Activated T-cell treated with anti-CD3 and anti-CD28 coated beads, Interleukin-2, amount 50 U/mL, for 72 hours (primary cell): ENCODE data around the gene RTP3. TPM values are rescaled to one million over a fixed set of nuclear protein-coding genes. Genes with fewer than 3 reads are reported as not detected.
A peak's percentile ranks its signal among the peaks of the same experiment; 100 is the strongest.
"Not testable (repeated sequence)": the region's sequence is repeated elsewhere in the genome, so short reads cannot be mapped to it uniquely, and the experiment has no call there.

Experiments
- ATAC-seq, 2 donors: fragments of 150-1000 bp; cut with Tn5 transposase; replicated peaks in 1 of 2; 2 replicates each; pipeline ENCODE4 v1.10.0; 2021; ENCODE audit warnings: moderate library complexity in 2 of 2, mild to moderate bottlenecking in 1 of 2
- DNase-seq, 2 donors: peaks; one replicate each; pipeline ENCODE4 v3.0.0; 2021 to 2022; ENCODE audit warnings: mixed read lengths in 1 of 2
- H3K27ac Mint-ChIP-seq: one replicate; pipeline ENCODE4 v1.8.0; 2022; ENCODE audit warnings: mild to moderate bottlenecking, moderate library complexity, mixed read lengths
- H3K27me3 Mint-ChIP-seq: one replicate; pipeline ENCODE4 v1.8.0; 2022; ENCODE audit warnings: low read depth, mixed read lengths
- H3K36me3 Mint-ChIP-seq, 2 donors: one replicate each; pipeline ENCODE4 v1.8.0; 2022; ENCODE audit warnings: mixed read lengths in 2 of 2, mild to moderate bottlenecking in 1 of 2; ENCODE audit not compliant: insufficient read depth in 2 of 2
- H3K4me1 Mint-ChIP-seq: one replicate; pipeline ENCODE4 v1.8.0; 2022; ENCODE audit warnings: low read depth, mixed read lengths
- H3K4me3 Mint-ChIP-seq, 2 donors: one replicate each; pipeline ENCODE4 v1.8.0; 2022; ENCODE audit warnings: mild to moderate bottlenecking in 2 of 2, mixed read lengths in 2 of 2, moderate library complexity in 2 of 2
- H3K9me3 Mint-ChIP-seq, 2 donors: one replicate each; pipeline ENCODE4 v1.8.0; 2022; ENCODE audit warnings: mixed read lengths in 2 of 2
- total RNA-seq, 2 donors: library from RNA; stranded (reverse); gene quantifications; one replicate each; pipeline ENCODE4 v1.2.3, GENCODE V29; 2022

RTP3 gene
- total RNA-seq, 2 donors from 2014 or later = not detected

DNA sequence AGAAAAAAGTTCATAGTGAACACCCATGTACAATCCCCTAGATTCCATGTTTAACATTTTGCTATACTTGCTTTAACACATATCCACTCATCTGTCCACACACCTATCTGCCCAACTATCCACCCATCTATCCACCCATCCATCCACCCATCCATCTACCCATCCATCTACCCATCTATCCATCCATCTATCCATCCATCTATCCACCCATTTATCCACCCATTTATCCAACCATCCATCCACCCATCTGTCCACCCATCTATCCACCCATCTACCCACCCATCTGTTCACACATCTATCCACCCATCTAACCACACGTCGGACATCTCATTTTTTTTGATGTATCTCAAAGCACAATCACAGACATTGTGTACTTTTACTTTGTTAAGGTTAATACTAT lies 25.8 kb downstream of the RTP3 start:
- DNase-seq = no peak
- Mint-ChIP-seq H3K36me3 (no peaks in the 10 kb centered on the region), H3K27ac (no peak overlapping the region), H3K4me3 (no peak overlapping the region), H3K27me3 (no peaks in the 10 kb centered on the region), H3K4me1 (peaks cover 8% of the 10 kb centered on the region), H3K9me3 (no peaks in the 10 kb centered on the region)
- ATAC-seq = no peak

DNA sequence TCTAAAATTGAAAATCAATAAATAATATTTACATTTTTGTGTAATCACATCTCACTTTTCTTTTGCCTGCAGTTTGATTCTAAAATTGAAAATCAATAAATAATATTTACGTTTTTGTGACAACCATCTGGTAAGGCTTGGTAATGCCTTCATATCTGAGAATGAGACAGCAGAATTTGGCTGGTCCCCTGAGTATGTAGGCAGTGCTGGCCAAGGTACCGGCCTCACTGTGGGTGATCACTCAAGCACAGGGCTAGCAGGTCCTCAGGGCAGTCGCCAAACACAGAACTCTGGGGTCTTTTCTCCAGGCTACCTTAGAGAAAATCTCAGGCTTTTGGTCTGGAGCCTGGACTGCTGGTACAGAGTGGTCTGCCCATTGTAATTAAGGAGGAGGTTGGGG lies 26.2 kb downstream of the RTP3 start:
- peaks cover 8% of the 10 kb centered on the region for H3K4me1 Mint-ChIP-seq
- ATAC-seq = no peak
- no peak overlapping the region for H3K27ac Mint-ChIP-seq
- no peak overlapping the region for H3K4me3 Mint-ChIP-seq
- DNase-seq = no peak
- no peaks in the 10 kb centered on the region for H3K27me3 Mint-ChIP-seq
- H3K9me3 Mint-ChIP-seq = no peaks in the 10 kb centered on the region
- no peaks in the 10 kb centered on the region for H3K36me3 Mint-ChIP-seq

DNA sequence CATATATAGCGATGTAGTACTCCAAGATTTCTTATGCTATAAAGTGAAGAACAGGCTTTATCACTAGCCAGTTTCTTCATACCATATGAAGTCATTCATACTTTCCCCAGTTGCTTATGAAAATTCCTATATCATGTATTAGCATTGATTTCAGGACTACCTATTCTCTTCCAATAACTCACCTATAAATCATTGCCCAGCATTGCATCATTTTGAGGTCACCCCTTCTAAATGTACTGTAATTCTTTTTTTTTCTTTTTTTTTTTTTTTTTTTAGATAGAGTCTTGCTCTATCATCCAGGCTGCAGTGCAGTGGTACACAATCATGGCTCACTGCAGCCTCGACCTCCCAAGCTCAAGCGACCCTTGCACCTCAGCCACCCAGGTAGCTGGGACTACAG lies 27.1 kb downstream of the RTP3 start:
- peaks cover 8% of the 10 kb centered on the region for H3K4me1 Mint-ChIP-seq
- no peaks in the 10 kb centered on the region for H3K27me3 Mint-ChIP-seq
- H3K36me3 Mint-ChIP-seq = no peaks in the 10 kb centered on the region
- H3K9me3 Mint-ChIP-seq = no peaks in the 10 kb centered on the region
- H3K27ac Mint-ChIP-seq = no peak overlapping the region
- no peak for ATAC-seq
- no peak overlapping the region for H3K4me3 Mint-ChIP-seq
- DNase-seq = no peak

- H3K9me3 Mint-ChIP-seq = no peaks in the 10 kb centered on the region
- no peak overlapping the region for H3K27ac Mint-ChIP-seq
- H3K4me3 Mint-ChIP-seq = no peak overlapping the region
- DNase-seq (no peak), ATAC-seq (no peak)
- no peaks in the 10 kb centered on the region for H3K36me3 Mint-ChIP-seq
- no peaks in the 10 kb centered on the region for H3K27me3 Mint-ChIP-seq
- peaks cover 8% of the 10 kb centered on the region for H3K4me1 Mint-ChIP-seq
Observed at GRCh38 chr3:46527239-46527638, 29.5 kb downstream of the RTP3 start.

GRCh38 chr3:46533091-46533490 lies 35.3 kb downstream of the RTP3 start:
- H3K27ac Mint-ChIP-seq = no peak overlapping the region
- no peak for ATAC-seq

GRCh38 chr3:46535746-46536145 lies 38.0 kb downstream of the RTP3 start:
- ATAC-seq = no peak
- no peak for DNase-seq
- Mint-ChIP-seq H3K4me3 (no peak overlapping the region), H3K36me3 (peaks cover 0 to 1% of the 10 kb centered on the region in 2 donors), H3K4me1 (peaks cover 46% of the 10 kb centered on the region), H3K27me3 (peaks cover 6% of the 10 kb centered on the region), H3K9me3 (no peaks in the 10 kb centered on the region), H3K27ac (no peak overlapping the region)

More at GRCh38 chr3:46533091-46533490, 35.3 kb downstream of the RTP3 start:
- no peaks in the 10 kb centered on the region for H3K36me3 Mint-ChIP-seq
- no peak for DNase-seq
- H3K27me3 Mint-ChIP-seq = peaks cover 6% of the 10 kb centered on the region
- H3K4me3 Mint-ChIP-seq = no peak overlapping the region
- no peaks in the 10 kb centered on the region for H3K9me3 Mint-ChIP-seq
- H3K4me1 Mint-ChIP-seq = peaks cover 19% of the 10 kb centered on the region

DNA sequence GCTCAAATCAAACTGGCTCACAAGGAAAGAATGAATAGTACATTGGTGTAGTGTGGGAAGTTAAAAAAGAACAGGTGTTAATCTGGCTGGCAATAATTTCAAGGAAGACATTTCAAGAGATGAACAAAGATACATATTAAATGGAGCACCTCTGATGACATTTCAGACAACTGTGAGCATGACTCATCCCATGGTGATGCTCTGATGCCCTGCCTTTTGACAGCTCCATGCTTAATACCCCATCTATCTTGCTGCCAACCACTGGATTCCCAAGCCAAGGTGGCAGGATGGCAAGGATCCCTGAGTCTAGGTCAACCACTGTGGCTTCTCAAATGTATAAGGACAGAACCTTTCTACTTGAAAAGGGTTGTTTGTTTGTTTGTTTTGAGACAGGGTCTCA lies 39.0 kb downstream of the RTP3 start:
- DNase-seq (no peak), ATAC-seq (no peak)
- H3K27ac Mint-ChIP-seq = no peak overlapping the region
- peaks cover 0 to 1% of the 10 kb centered on the region in 2 donors for H3K36me3 Mint-ChIP-seq
- peaks cover 6% of the 10 kb centered on the region for H3K27me3 Mint-ChIP-seq
- no peak overlapping the region for H3K4me3 Mint-ChIP-seq
- H3K4me1 Mint-ChIP-seq = peaks cover 47% of the 10 kb centered on the region
- H3K9me3 Mint-ChIP-seq = no peaks in the 10 kb centered on the region

- Mint-ChIP-seq H3K27ac (no peak overlapping the region), H3K9me3 (no peaks in the 10 kb centered on the region), H3K36me3 (peaks cover 0 to 1% of the 10 kb centered on the region in 2 donors), H3K27me3 (peaks cover 6% of the 10 kb centered on the region), H3K4me1 (peaks cover 51% of the 10 kb centered on the region), H3K4me3 (peak overlapping the region in 1 of 2 donors; percentile 8)
- DNase-seq (no peak), ATAC-seq (no peak)
Observed at GRCh38 chr3:46537316-46537715, 39.5 kb downstream of the RTP3 start.

GRCh38 chr3:46537779-46538178 lies 40.0 kb downstream of the RTP3 start:
- peaks cover 0 to 1% of the 10 kb centered on the region in 2 donors for H3K36me3 Mint-ChIP-seq
- ATAC-seq = no peak
- no peak overlapping the region for H3K27ac Mint-ChIP-seq
- H3K4me3 Mint-ChIP-seq = peak overlapping the region; percentile 64 to 89
- H3K27me3 Mint-ChIP-seq = peaks cover 6% of the 10 kb centered on the region
- no peaks in the 10 kb centered on the region for H3K9me3 Mint-ChIP-seq
- DNase-seq = no peak
- H3K4me1 Mint-ChIP-seq = peaks cover 51% of the 10 kb centered on the region

GRCh38 chr3:46538425-46538802 lies 40.6 kb downstream of the RTP3 start:
- not testable (repeated sequence) for DNase-seq, ATAC-seq, H3K9me3 Mint-ChIP-seq, H3K27ac Mint-ChIP-seq, H3K27me3 Mint-ChIP-seq, H3K36me3 Mint-ChIP-seq
- Mint-ChIP-seq H3K4me3 (peak overlapping the region; percentile 64 to 89), H3K4me1 (peaks cover 51% of the 10 kb centered on the region)

- peak; percentile 92 to 93 for ATAC-seq
- peaks cover 0 to 1% of the 10 kb centered on the region in 2 donors for H3K36me3 Mint-ChIP-seq
- H3K27ac Mint-ChIP-seq = peak overlapping the region; percentile 55
- H3K9me3 Mint-ChIP-seq = no peaks in the 10 kb centered on the region
- H3K27me3 Mint-ChIP-seq = peaks cover 6% of the 10 kb centered on the region
- peak; percentile 77 to 78 for DNase-seq
- peak overlapping the region; percentile 64 to 89 for H3K4me3 Mint-ChIP-seq
- peaks cover 51% of the 10 kb centered on the region for H3K4me1 Mint-ChIP-seq
Observed at GRCh38 chr3:46538803-46539442, 41.1 kb downstream of the RTP3 start.

- Mint-ChIP-seq H3K27me3 (peaks cover 6% of the 10 kb centered on the region), H3K4me3 (peak overlapping the region; percentile 64 to 89), H3K36me3 (peaks cover 0 to 1% of the 10 kb centered on the region in 2 donors), H3K4me1 (peaks cover 51% of the 10 kb centered on the region), H3K9me3 (no peaks in the 10 kb centered on the region), H3K27ac (peak overlapping the region; percentile 55)
- DNase-seq = no peak
- no peak for ATAC-seq
Observed at GRCh38 chr3:46539443-46540005, 41.7 kb downstream of the RTP3 start.

GRCh38 chr3:46540550-46540949 lies 42.8 kb downstream of the RTP3 start:
- peaks cover 0 to 1% of the 10 kb centered on the region in 2 donors for H3K36me3 Mint-ChIP-seq
- peaks cover 57% of the 10 kb centered on the region for H3K4me1 Mint-ChIP-seq
- no peak overlapping the region for H3K27ac Mint-ChIP-seq
- H3K27me3 Mint-ChIP-seq = peaks cover 6% of the 10 kb centered on the region
- no peaks in the 10 kb centered on the region for H3K9me3 Mint-ChIP-seq
- DNase-seq = no peak
- H3K4me3 Mint-ChIP-seq = no peak overlapping the region
- ATAC-seq = no peak

DNA sequence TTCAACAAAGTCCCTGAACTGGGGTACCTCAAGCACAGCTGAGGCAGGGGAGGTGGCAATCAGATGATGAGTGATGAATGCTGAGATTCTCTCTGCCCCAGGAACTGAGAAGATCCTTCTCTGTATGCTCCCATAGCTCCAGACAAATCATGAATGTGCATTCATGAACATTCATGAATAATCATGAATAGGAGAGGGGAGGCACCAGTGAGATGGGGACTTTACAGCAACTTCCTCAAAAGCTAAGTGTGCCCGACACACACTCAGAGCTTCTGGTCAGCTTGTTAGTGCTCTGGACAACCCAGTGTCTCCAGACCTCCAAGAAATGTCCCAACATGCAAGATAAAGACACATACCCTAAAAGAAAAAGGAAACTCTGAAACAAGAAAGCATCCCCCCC lies 44.1 kb downstream of the RTP3 start:
- no peaks in the 10 kb centered on the region for H3K27me3 Mint-ChIP-seq
- no peak for DNase-seq
- no peaks in the 10 kb centered on the region for H3K9me3 Mint-ChIP-seq
- no peak overlapping the region for H3K27ac Mint-ChIP-seq
- H3K4me3 Mint-ChIP-seq = no peak overlapping the region
- peaks cover 0 to 1% of the 10 kb centered on the region in 2 donors for H3K36me3 Mint-ChIP-seq
- H3K4me1 Mint-ChIP-seq = peaks cover 52% of the 10 kb centered on the region
- no peak for ATAC-seq
